Brain microvascular endothelial cell (primary cell): ENCODE data around the gene MEAF6.

Source experiments
- DNase-seq: peaks from one replicate; pipeline ENCODE4 v3.0.0-alpha.2; 2020
- H3K27ac ChIP-seq: fragments of 250-450 bp; sonication (Bioruptor Pico); 2 replicates; pipeline ENCODE4 v1.5.1; 2020; ENCODE audit warnings: mild to moderate bottlenecking, moderate library complexity
- H3K27me3 ChIP-seq: fragments of 250-450 bp; sonication (Bioruptor Pico); replicated peaks from 2 replicates; pipeline ENCODE4 v1.5.1; 2020; ENCODE audit warnings: mild to moderate bottlenecking
- H3K36me3 ChIP-seq: fragments of 250-450 bp; sonication (Bioruptor Pico); replicated peaks from 2 replicates; pipeline ENCODE4 v1.5.1; 2020; ENCODE audit warnings: mild to moderate bottlenecking
- H3K4me3 ChIP-seq: 2 replicates; pipeline ENCODE4 v1.5.1; 2011; ENCODE audit warnings: low read depth, mild to moderate bottlenecking, control low read depth, low read length, moderate library complexity
- CTCF ChIP-seq: IDR thresholded peaks from 2 replicates; pipeline ENCODE4 v1.5.1; 2011; ENCODE audit warnings: low read depth, mild to moderate bottlenecking, moderate library complexity, low read length, control low read depth, inconsistent platforms; ENCODE audit errors: missing control alignments
- in situ Hi-C: cut with HindIII; loops from 2 replicates; pipeline ENCODE4 v1.10.0; 2017; ENCODE audit warnings: low sequenced_read_pairs, low pct_ligation_motif_present

The MEAF6 gene

GRCh38 chr1:37477198-37477931 lies 37.2 kb downstream of the MEAF6 start:
- peak overlapping the region; percentile 90 for H3K4me3 ChIP-seq
- H3K27ac ChIP-seq: peak overlapping the region; percentile 93
- TF ChIP-seq CTCF: peak; percentile 9
- in situ Hi-C loops: no loop called here
- H3K36me3 ChIP-seq: peaks cover 60% of the 10 kb centered on the region
- no peaks in the 10 kb centered on the region for H3K27me3 ChIP-seq
- DNase-seq: peak; percentile 62

- in situ Hi-C loops: no loop called here
- DNase-seq: peak; percentile 56
- no peak for TF ChIP-seq CTCF
- H3K27me3 ChIP-seq: no peaks in the 10 kb centered on the region
- H3K4me3 ChIP-seq: peak overlapping the region; percentile 90
- H3K36me3 ChIP-seq: peaks cover 53% of the 10 kb centered on the region
- H3K27ac ChIP-seq: peak overlapping the region; percentile 93
Observed at GRCh38 chr1:37476460-37477197, 37.9 kb downstream of the MEAF6 start.

GRCh38 chr1:37476087-37476452 lies 38.5 kb downstream of the MEAF6 start:
- in situ Hi-C loops: no loop called here
- no peak for DNase-seq
- TF ChIP-seq CTCF: no peak
- Histone ChIP-seq H3K36me3 (peaks cover 47% of the 10 kb centered on the region), H3K4me3 (peak overlapping the region; percentile 90), H3K27ac (peak overlapping the region; percentile 93), H3K27me3 (no peaks in the 10 kb centered on the region)

GRCh38 chr1:37475380-37476086 lies 39.0 kb downstream of the MEAF6 start:
- H3K4me3 ChIP-seq: peak overlapping the region; percentile 90
- in situ Hi-C loops: no loop called here
- H3K36me3 ChIP-seq: peaks cover 42% of the 10 kb centered on the region
- DNase-seq: no peak
- H3K27me3 ChIP-seq: no peaks in the 10 kb centered on the region
- peak overlapping the region; percentile 93 for H3K27ac ChIP-seq
- TF ChIP-seq CTCF: no peak

- no peak for DNase-seq
Observed at GRCh38 chr1:37474697-37475379, 39.7 kb downstream of the MEAF6 start.

More at GRCh38 chr1:37474697-37475379, 39.7 kb downstream of the MEAF6 start:
- in situ Hi-C loops: no loop called here
- peaks cover 35% of the 10 kb centered on the region for H3K36me3 ChIP-seq
- peak overlapping the region; percentile 90 for H3K4me3 ChIP-seq
- no peaks in the 10 kb centered on the region for H3K27me3 ChIP-seq
- TF ChIP-seq CTCF: no peak
- peak overlapping the region; percentile 93 for H3K27ac ChIP-seq
